K562 (cell line): ENCODE data around the gene TRIM25. TPM values are rescaled to one million over a fixed set of nuclear protein-coding genes. Genes with fewer than 3 reads are reported as not detected.
A peak's percentile ranks its signal among the peaks of the same experiment; 100 is the strongest.

Experiments used
- ATAC-seq: fragments of 200-7000 bp; cut with Tn5 transposase; 3 replicates; pipeline ENCODE4 v1.9.1; 2020; ENCODE audit warnings: moderate library complexity
- BruUV-seq: library from RNA; stranded (reverse); fragments of 400-500 nt; replicated peaks from 2 replicates; lab custom pipeline; 2021; lab: Mats Ljungman, UMichigan
- CTCF ChIA-PET: fragments of 300-600 bp; formaldehyde crosslinking; extraction: SDS; loops from one replicate; lab custom pipeline; 2021; ENCODE audit warnings: low intra/inter-chr PET ratio; lab: Yijun Ruan, JAX
- POLR2A ChIA-PET: fragments of 300-600, 350-650 bp; sonication (Branson Sonifier 250); formaldehyde crosslinking; extraction: SDS; loops from one replicate; lab custom pipeline; 2021; ENCODE audit warnings: antibody characterized with exemption, inconsistent platforms; lab: Yijun Ruan, JAX
- DNase-seq, 4 experiments: peaks; one replicate each; pipeline versions ENCODE4 v3.0.0 to v3.0.0-alpha.2; 2011 to 2018; ENCODE audit warnings: low spot score in 3 of 4, mixed read lengths in 3 of 4; ENCODE audit errors: extremely low read depth in 1 of 4
- FAIRE-seq: peaks from 2 replicates; lab custom pipeline; 2011; peaks lifted over from hg19 to GRCh38; lab: Jason Lieb, UNC
- H2AFZ ChIP-seq: 2 replicates; pipeline ENCODE4 v1.6.0; 2011; ENCODE audit warnings: low read depth, low read length, control low read depth, inconsistent platforms
- H3K27ac ChIP-seq: fragments of 200-600 bp; 3 replicates; pipeline ENCODE4 v1.8.0; 2011; ENCODE audit warnings: low read depth, mild to moderate bottlenecking, control low read depth, inconsistent platforms, low read length, moderate library complexity, mixed read lengths; ENCODE audit errors: extremely low read depth
- H3K27me3 ChIP-seq, 2 experiments: fragments of 300-600 bp in 1 of 2; 2 replicates in 1 of 2; 3 replicates in 1 of 2; pipeline versions ENCODE4 v1.6.0 to v1.8.0; 2011; ENCODE audit warnings: inconsistent platforms in 2 of 2, low read length in 2 of 2, mild to moderate bottlenecking in 1 of 2, mixed read lengths in 1 of 2, moderate library complexity in 1 of 2; ENCODE audit not compliant: control insufficient read depth in 2 of 2, insufficient read depth in 2 of 2
- H3K36me3 ChIP-seq: fragments of 300-600 bp; 3 replicates; pipeline ENCODE4 v1.8.0; 2011; ENCODE audit warnings: mild to moderate bottlenecking, low read length, inconsistent platforms; ENCODE audit not compliant: control insufficient read depth, insufficient read depth
- H3K4me1 ChIP-seq, 2 experiments: fragments of 200-600 bp in 1 of 2; replicated peaks in 1 of 2; 2 replicates in 1 of 2; 3 replicates in 1 of 2; pipeline versions ENCODE4 v1.5.1 to v1.8.0; 2011; ENCODE audit warnings: inconsistent platforms in 2 of 2, low read length in 2 of 2, mild to moderate bottlenecking in 1 of 2, mixed read lengths in 1 of 2, moderate library complexity in 1 of 2; ENCODE audit not compliant: control insufficient read depth in 2 of 2, insufficient read depth in 2 of 2
- H3K4me2 ChIP-seq: 2 replicates; pipeline ENCODE4 v1.6.1; 2011; ENCODE audit warnings: low read length, control low read depth, inconsistent platforms, mixed read lengths; ENCODE audit not compliant: insufficient read depth
- H3K4me3 ChIP-seq: fragments of 200-600 bp; sonication (generic), shearing (Covaris generic); 2 replicates; pipeline ENCODE4 v1.5.1; 2016; ENCODE audit warnings: control low read depth, inconsistent platforms
- H3K79me2 ChIP-seq: fragments of 200-600 bp; 3 replicates; pipeline ENCODE4 v1.8.0; 2011; ENCODE audit warnings: low read length, inconsistent platforms; ENCODE audit not compliant: control insufficient read depth, insufficient read depth
- H3K9ac ChIP-seq, 2 experiments: 2 replicates each; pipeline versions ENCODE4 v1.6.0 to v1.6.1; 2011; ENCODE audit warnings: low read depth in 2 of 2, low read length in 2 of 2, control low read depth in 1 of 2, inconsistent platforms in 1 of 2, mild to moderate bottlenecking in 1 of 2, mixed read lengths in 1 of 2; ENCODE audit not compliant: insufficient read depth in 1 of 2
- H3K9me1 ChIP-seq: one replicate; pipeline ENCODE4 v1.6.0; 2011; ENCODE audit warnings: inconsistent platforms, mild to moderate bottlenecking, low read length, moderate library complexity; ENCODE audit not compliant: control insufficient read depth, insufficient read depth
- H3K9me3 ChIP-seq: replicated peaks from 2 replicates; pipeline ENCODE4 v1.5.1; 2011; ENCODE audit warnings: low read depth, low read length, inconsistent platforms; ENCODE audit not compliant: control insufficient read depth, insufficient read depth
- H4K20me1 ChIP-seq: replicated peaks from 2 replicates; pipeline ENCODE4 v1.6.1; 2011; ENCODE audit warnings: low read length, inconsistent platforms, mixed read lengths; ENCODE audit not compliant: control insufficient read depth, insufficient read depth
- CAMTA2 ChIP-seq: fragments of 250-450 bp; sonication (Bioruptor Pico); conservative IDR thresholded peaks from 2 replicates; pipeline ENCODE4 v1.5.1; 2022
- CREB5 ChIP-seq: fragments of 250-450 bp; sonication (Bioruptor Pico); IDR thresholded peaks from 2 replicates; pipeline ENCODE4 v1.5.0; 2020; ENCODE audit warnings: mild to moderate bottlenecking
- EP400 ChIP-seq: fragments of 450-650 bp; IDR thresholded peaks from 2 replicates; pipeline ENCODE4 v1.6.1; 2017; ENCODE audit warnings: antibody characterized with exemption, mild to moderate bottlenecking, moderate library complexity
- FOXP4 ChIP-seq: sonication (generic); formaldehyde crosslinking; IDR thresholded peaks from 2 replicates; pipeline ENCODE4 v1.8.0; 2022; ENCODE audit warnings: mild to moderate bottlenecking, missing genetic modification reagents, borderline replicate concordance
- ILK ChIP-seq: fragments of 450-650 bp; IDR thresholded peaks from 2 replicates; pipeline ENCODE4 v1.6.1; 2016; ENCODE audit warnings: missing genetic modification characterization, low read depth, mild to moderate bottlenecking, missing compliant biosample characterization, moderate library complexity, borderline replicate concordance
- JUNB ChIP-seq: fragments of 450-650 bp; formaldehyde crosslinking; conservative IDR thresholded peaks from 2 replicates; pipeline ENCODE4 v1.4.0; 2020; ENCODE audit warnings: mild to moderate bottlenecking
- LEF1 ChIP-seq: fragments of 450-650 bp; IDR thresholded peaks from 2 replicates; pipeline ENCODE4 v1.6.1; 2016; ENCODE audit warnings: mild to moderate bottlenecking
- NFRKB ChIP-seq: fragments of 450-650 bp; IDR thresholded peaks from 2 replicates; pipeline ENCODE4 v1.6.1; 2016; ENCODE audit warnings: low read depth
- RB1 ChIP-seq: fragments of 450-650 bp; IDR thresholded peaks from 2 replicates; pipeline ENCODE4 v1.6.1; 2017; ENCODE audit warnings: low read depth, mild to moderate bottlenecking
- SIN3B ChIP-seq: fragments of 450-650 bp; IDR thresholded peaks from 2 replicates; pipeline ENCODE4 v1.6.1; 2017; ENCODE audit warnings: low read depth, mild to moderate bottlenecking, moderate library complexity
- SMARCE1 ChIP-seq: fragments of 450-650 bp; IDR thresholded peaks from 2 replicates; pipeline ENCODE4 v1.7.1; 2016; ENCODE audit warnings: mild to moderate bottlenecking
- XRCC4 ChIP-seq: IDR thresholded peaks from one replicate; pipeline ENCODE4 v1.6.1; 2011; ENCODE audit not compliant: insufficient read depth, insufficient read length; ENCODE audit errors: extremely low read depth
- ZBTB33 ChIP-seq: sonication (generic); formaldehyde crosslinking; IDR thresholded peaks from 2 replicates; pipeline ENCODE4 v1.8.1; 2023; ENCODE audit warnings: mild to moderate bottlenecking, missing genetic modification reagents
- ZC3H8 ChIP-seq: fragments of 450-650 bp; IDR thresholded peaks from 2 replicates; pipeline ENCODE4 v1.6.1; 2017
- ZNF165 ChIP-seq: fragments of 250-450 bp; sonication (Bioruptor Pico); IDR thresholded peaks from 2 replicates; pipeline ENCODE4 v1.4.0; 2020; ENCODE audit warnings: borderline replicate concordance
- ZNF354B ChIP-seq: fragments of 250-450 bp; sonication (Bioruptor Pico); IDR thresholded peaks from 2 replicates; pipeline ENCODE4 v1.4.0; 2020
- ZNF766 ChIP-seq: fragments of 200-800 bp; sonication (Bioruptor generic); conservative IDR thresholded peaks from 2 replicates; pipeline ENCODE4 v1.6.1; 2016; ENCODE audit warnings: missing genetic modification characterization, missing compliant biosample characterization
- WGBS: fragments of 100-300 bp; shearing (Covaris generic); methylation state at CpG from one replicate; pipeline ENCODE4 v1.1.6; 2016; ENCODE audit warnings: low coverage, mixed read lengths; ENCODE audit not compliant: insufficient coverage; ENCODE audit errors: missing lambda C conversion rate; 5-methylcytosine and 5-hydroxymethylcytosine counted together
- in situ Hi-C: fragments of 300-500 bp; cut with MboI; formaldehyde crosslinking; loops from 4 replicates; pipeline ENCODE4 v1.15.0; 2018; ENCODE audit warnings: inconsistent platforms, mixed read lengths
- intact Hi-C: fragments of 100-400 bp; cut with micrococcal nuclease; formaldehyde crosslinking; loops from 2 replicates; pipeline ENCODE4 v1.14.2; 2022
- polyA plus RNA-seq, 8 experiments: library from polyadenylated mRNA; depleted of rRNA in 4 of 8; stranded (reverse) in 5 of 8; unstranded in 3 of 8; fragments of >200 nt; fragmentation: Nextera tagmentation in 2 of 8; fragmentation: Illumina TruSeq in 1 of 8; extraction: Ambion mirVana in 2 of 8; extraction: Trizol in 1 of 8; gene quantifications; 2 replicates each; pipeline versions ENCODE4 v1.2.1 to v1.2.3, GENCODE V29; 2011 to 2014; ENCODE audit warnings: inconsistent platforms in 1 of 8, missing spikeins in 1 of 8
- total RNA-seq, 7 experiments: library from RNA; depleted of rRNA in 6 of 7; stranded (reverse); fragments of >200 nt in 6 of 7; fragmentation: Illumina TruSeq in 2 of 7; extraction: Trizol in 2 of 7; gene quantifications; 2 replicates each; pipeline versions ENCODE4 v1.2.1 to v1.2.3, GENCODE V29; 2011 to 2021; ENCODE audit warnings: low replicate concordance in 1 of 7
- TF ChIP-seq, protein P1 (sequence below): sonication (generic); formaldehyde crosslinking; IDR thresholded peaks from 2 replicates; pipeline ENCODE4 v1.8.0; 2022; ENCODE audit warnings: missing genetic modification reagents, mild to moderate bottlenecking, borderline replicate concordance

TRIM25 gene
- total and polyA plus RNA-seq, 9 of the 15 experiments (the other 6 are each of a cell fraction or from before 2014, with no cell fraction given): 5.9 to 49.5 (median 24.5) TPM

DNA sequence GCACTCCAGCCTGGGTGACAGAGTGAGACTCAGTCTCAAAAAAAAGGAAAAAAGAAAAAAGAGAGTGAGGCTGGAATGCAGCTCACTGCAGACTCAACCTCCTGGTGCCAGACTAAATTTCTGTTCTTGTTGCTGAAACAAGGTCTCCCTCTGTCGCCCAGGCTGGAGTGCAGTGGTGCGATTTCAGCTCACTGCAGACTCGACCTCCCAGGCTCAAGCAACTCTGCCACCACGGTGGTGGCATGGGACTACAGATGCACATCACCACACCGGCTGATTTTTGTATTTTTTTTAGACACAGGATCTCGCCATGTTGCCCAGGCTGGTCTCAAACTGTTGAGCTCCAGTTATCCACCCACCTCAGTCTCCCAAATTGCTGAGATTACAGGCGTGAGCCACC, 34.6 kb downstream of the TRIM25 start (continued):
- TF ChIP-seq, protein P1, sequence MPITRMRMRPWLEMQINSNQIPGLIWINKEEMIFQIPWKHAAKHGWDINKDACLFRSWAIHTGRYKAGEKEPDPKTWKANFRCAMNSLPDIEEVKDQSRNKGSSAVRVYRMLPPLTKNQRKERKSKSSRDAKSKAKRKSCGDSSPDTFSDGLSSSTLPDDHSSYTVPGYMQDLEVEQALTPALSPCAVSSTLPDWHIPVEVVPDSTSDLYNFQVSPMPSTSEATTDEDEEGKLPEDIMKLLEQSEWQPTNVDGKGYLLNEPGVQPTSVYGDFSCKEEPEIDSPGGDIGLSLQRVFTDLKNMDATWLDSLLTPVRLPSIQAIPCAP (CRISPR knock-in tag): no peak
- no peak for TF ChIP-seq ZNF766
- no peak for TF ChIP-seq XRCC4
- no peak for TF ChIP-seq JUNB (CRISPR knock-in tag)
- TF ChIP-seq EP400: no peak
- TF ChIP-seq LEF1: no peak

GRCh38 chr17:56876766-56877179, 37.1 kb downstream of the TRIM25 start:
- ATAC-seq: peak; percentile 81
- Histone ChIP-seq H2AFZ (peak overlapping the region; percentile 88), H3K4me1 (peaks cover 0 to 14% of the 10 kb centered on the region in 2 experiments; a peak in 3 of 5 replicates), H3K27me3 (no peaks in the 10 kb centered on the region), H3K9ac (0 out of 4 replicates have a peak overlapping the region, but pooled peaks of 1 of the 2 experiments have one; percentile 17), H3K79me2 (no peaks in the 10 kb centered on the region), H3K4me3 (no peak overlapping the region), H3K9me1 (no peaks in the 10 kb centered on the region), H3K4me2 (peak overlapping the region; percentile 58), H3K36me3 (no peaks in the 10 kb centered on the region), H4K20me1 (no peaks in the 10 kb centered on the region), H3K9me3 (no peaks in the 10 kb centered on the region), H3K27ac (peak overlapping the region; percentile 31; the same call in 2 of the 3 replicates)
- in situ Hi-C loops: no loop called here
- POLR2A ChIA-PET: interaction anchor here (0.6 to 1.5 kb wide), 5 partner anchors 9 to 37 kb away, joined by 3 to 13 read pairs (median 5); partner anchors contain the start of gene TRIM25
- CTCF ChIA-PET: no interaction called here
- no TSS peak for BruUV-seq
- peak; percentile 77 for FAIRE-seq
- intact Hi-C loops: no loop called here
- DNase-seq: peak in 3 of 4 experiments; percentile 28 to 72 (median 48)
- WGBS: 3% methylated on average over 7 of the region's 7 CpGs
- no peak for TF ChIP-seq SIN3B
- TF ChIP-seq CAMTA2 (CRISPR knock-in tag): no peak
- TF ChIP-seq ZC3H8: no peak
- no peak for TF ChIP-seq ZBTB33 (CRISPR knock-in tag)
- peak; percentile 49; the same call in 1 of the 2 replicates for TF ChIP-seq SMARCE1
- TF ChIP-seq ZNF165 (CRISPR knock-in tag): no peak
- no peak for TF ChIP-seq NFRKB
- no peak for TF ChIP-seq CREB5 (CRISPR knock-in tag)
- TF ChIP-seq FOXP4: no peak
- no peak for TF ChIP-seq RB1
- TF ChIP-seq ILK (tag): no peak
- no peak for TF ChIP-seq ZNF354B (CRISPR knock-in tag)
